ENCODE data around the gene VRTN.

GRCh38 chr14:74348241-74348734 is at the start of gene VRTN:
- no peak for TF ChIP-seq ZNF24 (IDR thresholded peaks at IDR 0.05)
- TF ChIP-seq ZNF362 (CRISPR knock-in tag; IDR thresholded peaks at IDR 0.05; ENCODE audit: borderline replicate concordance) = no peak
- TF ChIP-seq CTCF (CRISPR knock-in tag; IDR thresholded peaks at IDR 0.05) = no peak
- TF ChIP-seq ZNF850 (CRISPR knock-in tag; conservative IDR thresholded peaks at IDR 0.05) = no peak
- TF ChIP-seq SNAPC4 (CRISPR knock-in tag; IDR thresholded peaks at IDR 0.05) = no peak
- TF ChIP-seq ZNF318 (CRISPR knock-in tag; IDR thresholded peaks at IDR 0.05) = no peak
- no peak for TF ChIP-seq ASH2L (IDR thresholded peaks at IDR 0.05; ENCODE audit: insufficient read length, low read depth, low read length)
- TF ChIP-seq SMAD1 (CRISPR knock-in tag; IDR thresholded peaks at IDR 0.05; ENCODE audit: borderline replicate concordance, low read depth) = no peak
- no peak for TF ChIP-seq RFX1 (IDR thresholded peaks at IDR 0.05)
- TF ChIP-seq ZNF260 (CRISPR knock-in tag; IDR thresholded peaks at IDR 0.05; ENCODE audit: borderline replicate concordance, low read depth) = no peak
- TF ChIP-seq AKNA (CRISPR knock-in tag; IDR thresholded peaks at IDR 0.05; ENCODE audit: borderline replicate concordance) = no peak
- no peak for TF ChIP-seq ZBTB7A (CRISPR knock-in tag; IDR thresholded peaks at IDR 0.05)

All from HepG2 (cell line).